Measurements from ENCODE around the gene CYTL1.

CYTL1 gene

GRCh38 chr4:4990329-4990728 lies 28.9 kb downstream of the CYTL1 start:
- Histone ChIP-seq H3K27me3 (ENCODE audit: insufficient read depth, poor library complexity, severe bottlenecking) (no peaks in the 10 kb centered on the region), H3K27ac (replicated peaks) (no peak overlapping the region), H3K4me3 (replicated peaks; ENCODE audit: insufficient read depth, low read length) (no peak overlapping the region)
- DNase-seq (ENCODE audit: low read depth in 1 of 2, low spot score in 1 of 2), result no peak
- no peak for TF ChIP-seq GABPA (IDR thresholded peaks at IDR 0.05; ENCODE audit: low read depth)
- TF ChIP-seq SPI1 (IDR thresholded peaks at IDR 0.05; ENCODE audit: borderline replicate concordance, low read depth), result no peak
- TF ChIP-seq CTCF (IDR thresholded peaks at IDR 0.05; ENCODE audit: insufficient read depth, low read length), result no peak
- TF ChIP-seq REST (IDR thresholded peaks at IDR 0.05; ENCODE audit: insufficient replicate concordance, low read depth), result no peak
- no peak for TF ChIP-seq POLR2AphosphoS5 (IDR thresholded peaks at IDR 0.05; ENCODE audit: low read depth)

DNA sequence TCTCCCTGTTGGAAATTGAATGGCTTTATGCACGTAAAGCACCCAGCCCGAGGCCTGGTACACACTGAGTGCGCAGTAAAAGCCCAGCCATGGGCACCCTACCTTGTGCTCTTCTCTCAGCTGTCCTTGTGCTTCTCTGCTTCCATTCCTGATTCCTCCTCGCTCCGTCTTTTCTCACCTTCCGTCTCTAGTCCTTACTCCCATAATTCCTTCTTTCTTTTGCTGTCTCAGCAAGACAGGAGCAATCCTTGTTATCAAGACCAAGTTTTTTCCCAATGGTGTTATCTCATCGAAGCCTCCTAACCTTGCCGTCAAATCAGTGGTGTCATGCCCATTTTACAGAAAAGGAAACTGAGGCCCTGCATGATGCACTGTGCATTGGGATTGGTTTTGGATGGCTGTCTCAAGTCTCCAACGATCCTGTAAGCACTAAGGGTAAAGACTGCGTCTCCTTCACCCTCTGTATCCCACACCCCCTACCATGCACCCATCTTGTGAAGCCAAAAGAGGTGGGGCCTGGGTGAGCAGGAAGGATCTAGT lies 30.1 kb downstream of the CYTL1 start:
- H3K27ac ChIP-seq (replicated peaks), result no peak overlapping the region
- no peaks in the 10 kb centered on the region for H3K27me3 ChIP-seq (ENCODE audit: insufficient read depth, poor library complexity, severe bottlenecking)
- H3K4me3 ChIP-seq (replicated peaks; ENCODE audit: insufficient read depth, low read length), result no peak overlapping the region
- DNase-seq (ENCODE audit: low read depth in 1 of 2, low spot score in 1 of 2), result no peak
- no peak for TF ChIP-seq GABPA (IDR thresholded peaks at IDR 0.05; ENCODE audit: low read depth)
- no peak for TF ChIP-seq POLR2AphosphoS5 (IDR thresholded peaks at IDR 0.05; ENCODE audit: low read depth)
- TF ChIP-seq CTCF (IDR thresholded peaks at IDR 0.05; ENCODE audit: insufficient read depth, low read length), result no peak
- TF ChIP-seq REST (IDR thresholded peaks at IDR 0.05; ENCODE audit: insufficient replicate concordance, low read depth), result no peak
- no peak for TF ChIP-seq SPI1 (IDR thresholded peaks at IDR 0.05; ENCODE audit: borderline replicate concordance, low read depth)

DNA sequence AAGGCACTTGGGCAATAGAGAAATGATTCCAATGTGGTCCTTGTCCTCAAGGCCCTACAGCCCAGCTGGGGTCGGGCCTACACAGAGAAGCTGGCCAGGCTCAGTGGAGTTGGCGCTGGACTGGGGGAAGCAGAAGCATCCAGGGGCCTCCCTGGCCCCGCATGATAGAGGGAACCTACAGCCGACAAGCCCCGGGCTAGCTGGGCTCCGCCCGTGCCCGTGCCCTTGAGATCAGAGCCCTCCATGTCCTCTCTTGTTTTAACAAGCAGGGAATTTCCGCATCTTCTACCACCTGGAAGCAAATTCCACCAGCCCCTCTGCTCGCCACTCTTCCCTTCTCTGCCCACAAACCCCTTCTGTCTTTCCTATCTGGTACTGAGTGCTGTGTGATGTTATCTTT lies 31.6 kb downstream of the CYTL1 start:
- H3K4me3 ChIP-seq (replicated peaks; ENCODE audit: insufficient read depth, low read length), result no peak overlapping the region
- TF ChIP-seq SPI1 (IDR thresholded peaks at IDR 0.05; ENCODE audit: borderline replicate concordance, low read depth) (no peak), REST (IDR thresholded peaks at IDR 0.05; ENCODE audit: insufficient replicate concordance, low read depth) (no peak), CTCF (IDR thresholded peaks at IDR 0.05; ENCODE audit: insufficient read depth, low read length) (no peak), GABPA (IDR thresholded peaks at IDR 0.05; ENCODE audit: low read depth) (no peak), POLR2AphosphoS5 (IDR thresholded peaks at IDR 0.05; ENCODE audit: low read depth) (no peak)
- DNase-seq (ENCODE audit: low read depth in 1 of 2, low spot score in 1 of 2), result no peak
- H3K27ac ChIP-seq (replicated peaks), result no peak overlapping the region
- H3K27me3 ChIP-seq (ENCODE audit: insufficient read depth, poor library complexity, severe bottlenecking), result no peaks in the 10 kb centered on the region

All from HL-60 (cell line).